IMR-90 (cell line): Measurements from ENCODE around the gene DMD. TPM values are rescaled to one million over a fixed set of nuclear protein-coding genes. Genes with fewer than 3 reads are reported as not detected.

Experiments
- ATAC-seq: fragments of 200-7000 bp; cut with Tn5 transposase; 2 replicates; pipeline ENCODE4 v1.9.1; 2020; ENCODE audit warnings: low read depth, mild to moderate bottlenecking, moderate library complexity
- BruUV-seq: library from RNA; stranded (reverse); fragments of 400-500 nt; replicated peaks from 2 replicates; lab custom pipeline; 2021; lab: Mats Ljungman, UMichigan
- CTCF ChIA-PET: fragments of 300-600 bp; formaldehyde crosslinking; extraction: SDS; loops from one replicate; lab custom pipeline; 2021; ENCODE audit warnings: antibody characterized with exemption; lab: Yijun Ruan, JAX
- POLR2A ChIA-PET: fragments of 300-600 bp; sonication (Branson Sonifier 250); formaldehyde crosslinking; loops from one replicate; lab custom pipeline; 2022; ENCODE audit warnings: antibody characterized with exemption; ENCODE audit not compliant: unreplicated experiment; lab: Charles Lee
- DNase-seq: peaks from one replicate; pipeline ENCODE4 v3.0.0; 2013
- H2AFZ ChIP-seq: replicated peaks from 2 replicates; pipeline ENCODE3; 2013; ENCODE audit warnings: low read length, mild to moderate bottlenecking; ENCODE audit not compliant: poor library complexity
- H2AK5ac ChIP-seq: 2 replicates; pipeline ENCODE4 v1.6.1; 2013; ENCODE audit warnings: low read depth, low read length, inconsistent platforms
- H2AK9ac ChIP-seq: replicated peaks from 2 replicates; pipeline ENCODE3; 2013; ENCODE audit warnings: mild to moderate bottlenecking, low read depth, low read length, moderate library complexity; ENCODE audit not compliant: poor library complexity
- H2BK120ac ChIP-seq: 2 replicates; pipeline ENCODE4 v1.6.1; 2013; ENCODE audit warnings: low read depth, low read length, inconsistent platforms
- H2BK15ac ChIP-seq: 3 replicates; pipeline ENCODE4 v1.6.1; 2013; ENCODE audit warnings: low read depth, low read length, inconsistent platforms
- H2BK20ac ChIP-seq: 2 replicates; pipeline ENCODE4 v1.6.1; 2013; ENCODE audit warnings: low read depth, mild to moderate bottlenecking, inconsistent platforms, low read length, moderate library complexity
- H2BK5ac ChIP-seq: 2 replicates; pipeline ENCODE4 v1.6.1; 2013; ENCODE audit warnings: mild to moderate bottlenecking, low read depth, low read length, inconsistent platforms; ENCODE audit not compliant: poor library complexity, severe bottlenecking
- H3K14ac ChIP-seq: replicated peaks from 2 replicates; pipeline ENCODE4 v1.6.1; 2013; ENCODE audit warnings: low read depth, low read length, inconsistent platforms
- H3K18ac ChIP-seq: 2 replicates; pipeline ENCODE4 v1.6.1; 2013; ENCODE audit warnings: low read depth, low read length, control low read depth
- H3K23ac ChIP-seq: 2 replicates; pipeline ENCODE4 v1.6.1; 2013; ENCODE audit warnings: low read depth, low read length, inconsistent platforms
- H3K27ac ChIP-seq: 2 replicates; pipeline ENCODE4 v1.5.1; 2013; ENCODE audit warnings: mild to moderate bottlenecking, control low read depth, low read length; ENCODE audit not compliant: insufficient read depth
- H3K27me3 ChIP-seq: 2 replicates; pipeline ENCODE4 v1.6.1; 2013; ENCODE audit warnings: low read length; ENCODE audit not compliant: control insufficient read depth, insufficient read depth
- H3K36me3 ChIP-seq: 2 replicates; pipeline ENCODE4 v1.6.1; 2013; ENCODE audit warnings: low read length, mixed read lengths; ENCODE audit not compliant: control insufficient read depth, insufficient read depth
- H3K4ac ChIP-seq: 2 replicates; pipeline ENCODE4 v1.6.1; 2013; ENCODE audit warnings: low read depth, low read length, inconsistent platforms
- H3K4me1 ChIP-seq: 2 replicates; pipeline ENCODE4 v1.6.1; 2013; ENCODE audit warnings: low read length, mixed read lengths; ENCODE audit not compliant: control insufficient read depth, insufficient read depth
- H3K4me2 ChIP-seq: 2 replicates; pipeline ENCODE4 v1.6.1; 2013; ENCODE audit warnings: low read depth, mild to moderate bottlenecking, control low read depth, low read length, moderate library complexity
- H3K4me3 ChIP-seq: 2 replicates; pipeline ENCODE4 v1.5.1; 2013; ENCODE audit warnings: low read depth, mild to moderate bottlenecking, control low read depth, low read length, moderate library complexity; ENCODE audit not compliant: insufficient read depth
- H3K56ac ChIP-seq: 2 replicates; pipeline ENCODE4 v1.6.1; 2013; ENCODE audit warnings: low read length, inconsistent platforms; ENCODE audit not compliant: insufficient read depth; ENCODE audit errors: extremely low read depth
- H3K79me1 ChIP-seq, 2 experiments: 2 replicates each; pipeline ENCODE4 v1.6.1; 2013; ENCODE audit warnings: low read length in 2 of 2, inconsistent platforms in 1 of 2, low read depth in 1 of 2
- H3K9ac ChIP-seq: 2 replicates; pipeline ENCODE4 v1.6.1; 2013; ENCODE audit warnings: low read depth, low read length, control low read depth
- H3K9me1 ChIP-seq: 2 replicates; pipeline ENCODE4 v1.6.1; 2013; ENCODE audit warnings: low read length, inconsistent platforms; ENCODE audit not compliant: insufficient read depth
- H3K9me3 ChIP-seq: 2 replicates; pipeline ENCODE4 v1.6.1; 2013; ENCODE audit warnings: low read length; ENCODE audit not compliant: control insufficient read depth, insufficient read depth
- H4K20me1 ChIP-seq: 2 replicates; pipeline ENCODE4 v1.6.1; 2013; ENCODE audit warnings: low read length, inconsistent platforms; ENCODE audit not compliant: insufficient read depth
- H4K5ac ChIP-seq: 2 replicates; pipeline ENCODE4 v1.6.1; 2013; ENCODE audit warnings: mild to moderate bottlenecking, low read depth, low read length, control low read depth
- H4K8ac ChIP-seq, 2 experiments: 2 replicates each; pipeline ENCODE4 v1.6.1; 2013; ENCODE audit warnings: low read depth in 2 of 2, low read length in 2 of 2, control low read depth in 1 of 2, inconsistent platforms in 1 of 2
- H4K91ac ChIP-seq: 2 replicates; pipeline ENCODE4 v1.6.1; 2013; ENCODE audit warnings: low read depth, low read length, inconsistent platforms; ENCODE audit not compliant: insufficient read depth
- CEBPB ChIP-seq: IDR thresholded peaks from 2 replicates; pipeline ENCODE4 v1.6.1; 2012; ENCODE audit warnings: low read depth, low read length, improper control_type of control experiment
- RAD21 ChIP-seq: IDR thresholded peaks from 2 replicates; pipeline ENCODE4 v1.6.1; 2012; ENCODE audit warnings: low read length, improper control_type of control experiment
- WGBS, 2 experiments: methylation state at CpG; one replicate each; pipeline versions ENCODE4 v1.1.5 to v1.1.7; 2013; ENCODE audit warnings: missing lambda C conversion rate in 2 of 2; ENCODE audit not compliant: insufficient read length in 1 of 2; ENCODE audit errors: extremely low coverage in 2 of 2; 5-methylcytosine and 5-hydroxymethylcytosine counted together
- dilution Hi-C: fragments of 300-500 bp; cut with HindIII; formaldehyde crosslinking; loops from one replicate; pipeline ENCODE4 v1.14.3; 2018; ENCODE audit warnings: low sequenced_read_pairs; ENCODE audit not compliant: unreplicated experiment
- in situ Hi-C: fragments of 300-500 bp; cut with MboI; formaldehyde crosslinking; loops from 3 replicates; pipeline ENCODE4 v1.14.3; 2019; ENCODE audit warnings: low sequenced_read_pairs, inconsistent platforms, mixed read lengths
- intact Hi-C: fragments of 100-400 bp; cut with micrococcal nuclease; formaldehyde crosslinking; loops from 2 replicates; pipeline ENCODE4 v1.10.0; 2022
- polyA plus RNA-seq, 3 experiments: library from polyadenylated mRNA; depleted of rRNA; stranded (reverse); fragments of >200 nt; gene quantifications; 2 replicates each; pipeline ENCODE4 v1.2.3, GENCODE V29; 2012; ENCODE audit warnings: low replicate concordance in 1 of 3
- total RNA-seq: library from RNA; depleted of rRNA; stranded (reverse); fragments of >200 nt; gene quantifications from 2 replicates; pipeline ENCODE4 v1.2.3, GENCODE V29; 2012

Gene DMD
- total and polyA plus RNA-seq, 2 of the 4 experiments (the other 2 are of a cell fraction) = 6.6 to 11.8 TPM

DNA sequence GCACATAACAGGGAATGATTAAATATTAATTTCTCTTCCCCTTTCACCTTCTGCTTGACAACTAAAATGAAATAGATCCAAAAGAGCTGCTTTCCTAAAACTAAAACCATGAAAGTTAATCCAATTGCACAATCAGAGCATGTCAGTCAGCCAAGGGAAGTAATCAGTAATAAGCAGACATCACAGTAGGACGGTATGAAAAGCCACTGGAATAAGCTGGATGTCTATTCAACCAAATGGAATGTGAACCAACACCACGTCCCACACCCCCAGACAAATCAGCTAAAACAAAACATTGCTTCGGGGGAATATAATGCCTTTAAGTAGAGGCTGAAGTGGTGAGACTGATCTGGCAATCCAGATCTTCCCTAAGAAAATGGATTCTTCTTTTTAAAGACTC is 1280.1 kb downstream of the DMD start:
- H3K4me1 ChIP-seq = no peaks in the 10 kb centered on the region
- H3K23ac ChIP-seq = no peak overlapping the region
- no peak overlapping the region for H2BK20ac ChIP-seq
- H3K4ac ChIP-seq = no peak overlapping the region
- no peak overlapping the region for H4K8ac ChIP-seq
- H3K79me1 ChIP-seq = no peaks in the 10 kb centered on the region
- H3K9me3 ChIP-seq = no peaks in the 10 kb centered on the region
- no peak overlapping the region for H2BK5ac ChIP-seq
- no peak overlapping the region for H2AK5ac ChIP-seq
- no peak overlapping the region for H2AK9ac ChIP-seq
- H2AFZ ChIP-seq = no peak overlapping the region
- H2BK15ac ChIP-seq = no peak overlapping the region
- no peak overlapping the region for H3K27ac ChIP-seq
- DNase-seq (peak; percentile 1), ATAC-seq (0 out of 2 replicates have a peak, but pooled peaks have one; percentile 17)
- in situ Hi-C loops = no loop called here
- no peaks in the 10 kb centered on the region for H4K20me1 ChIP-seq
- CTCF ChIA-PET = no interaction called here
- no peak overlapping the region for H3K4me2 ChIP-seq
- H3K18ac ChIP-seq = no peak overlapping the region
- H4K91ac ChIP-seq = no peak overlapping the region
- dilution Hi-C loops = no loop called here
- no CpG with 5 or more reads among the region's 3 CpGs for WGBS, 2 experiments
- H3K56ac ChIP-seq = no peak overlapping the region
- no peak overlapping the region for H4K5ac ChIP-seq
- H3K14ac ChIP-seq = no peak overlapping the region
- POLR2A ChIA-PET = no interaction called here
- no peak overlapping the region for H2BK120ac ChIP-seq
- no peaks in the 10 kb centered on the region for H3K27me3 ChIP-seq
- no TSS peak for BruUV-seq
- intact Hi-C loops = no loop called here
- H3K9ac ChIP-seq = no peak overlapping the region
- no peaks in the 10 kb centered on the region for H3K9me1 ChIP-seq
- H3K4me3 ChIP-seq = no peak overlapping the region
- TF ChIP-seq RAD21 = no peak
- TF ChIP-seq CEBPB = peak; percentile 53
- no peaks in the 10 kb centered on the region for H3K36me3 ChIP-seq
